HepG2 (cell line): ENCODE data around the gene SMLR1. TPM values are rescaled to one million over a fixed set of nuclear protein-coding genes. Genes with fewer than 3 reads are reported as not detected.

Experiments used
- ARNT2 ChIP-seq: sonication (generic); formaldehyde crosslinking; IDR thresholded peaks from 2 replicates; pipeline ENCODE4 v1.8.0; 2022; ENCODE audit warnings: mild to moderate bottlenecking, low read depth, missing genetic modification reagents, moderate library complexity
- EHMT2 ChIP-seq: fragments of 200-600 bp; sonication (generic); IDR thresholded peaks from 2 replicates; pipeline ENCODE4 v1.7.0; 2017; ENCODE audit warnings: antibody characterized with exemption, low read depth, low read length, borderline replicate concordance
- ETV5 ChIP-seq: IDR thresholded peaks from 2 replicates; pipeline ENCODE4 v1.6.1; 2018; ENCODE audit warnings: missing biosample characterization, missing genetic modification reagents, inconsistent platforms, borderline replicate concordance
- ETV6 ChIP-seq: sonication (generic); formaldehyde crosslinking; conservative IDR thresholded peaks from 2 replicates; pipeline ENCODE4 v1.4.0; 2020; ENCODE audit warnings: missing genetic modification reagents
- FOXP1 ChIP-seq, 2 experiments: fragments of 450-650 bp in 1 of 2; IDR thresholded peaks; 2 replicates each; pipeline ENCODE4 v1.6.1; 2017 to 2018; ENCODE audit warnings: antibody characterized with exemption in 1 of 2
- GATAD2A ChIP-seq: IDR thresholded peaks from 2 replicates; pipeline ENCODE4 v1.6.1; 2016
- IRF9 ChIP-seq: sonication (generic); formaldehyde crosslinking; IDR thresholded peaks from 2 replicates; pipeline ENCODE4 v1.8.0; 2022; ENCODE audit warnings: missing genetic modification reagents, mild to moderate bottlenecking, borderline replicate concordance
- KMT2B ChIP-seq: IDR thresholded peaks from 2 replicates; pipeline ENCODE4 v1.6.1; 2016; ENCODE audit warnings: missing genetic modification reagents, missing compliant biosample characterization
- MAX ChIP-seq: IDR thresholded peaks from 2 replicates; pipeline ENCODE4 v1.6.1; 2012; ENCODE audit warnings: inconsistent platforms
- MED1 ChIP-seq: sonication (generic); formaldehyde crosslinking; IDR thresholded peaks from 2 replicates; pipeline ENCODE4 v1.4.0; 2020; ENCODE audit warnings: missing genetic modification reagents
- MED8 ChIP-seq: sonication (generic); formaldehyde crosslinking; IDR thresholded peaks from 2 replicates; pipeline ENCODE4 v1.8.1; 2023; ENCODE audit warnings: mild to moderate bottlenecking, missing genetic modification reagents; ENCODE audit not compliant: insufficient replicate concordance
- NR2C2 ChIP-seq: sonication (generic); formaldehyde crosslinking; IDR thresholded peaks from 2 replicates; pipeline ENCODE4 v1.4.0; 2020; ENCODE audit warnings: missing genetic modification reagents, mild to moderate bottlenecking, moderate library complexity, borderline replicate concordance
- NR2F2 ChIP-seq: IDR thresholded peaks from 2 replicates; pipeline ENCODE4 v1.6.1; 2012; ENCODE audit warnings: low read depth, inconsistent platforms, borderline replicate concordance
- PHF5A ChIP-seq: IDR thresholded peaks from one replicate; pipeline ENCODE4 v1.6.1; 2018; ENCODE audit warnings: low read depth, missing genetic modification reagents; ENCODE audit not compliant: unreplicated experiment
- POGZ ChIP-seq: sonication (generic); formaldehyde crosslinking; IDR thresholded peaks from 2 replicates; pipeline ENCODE4 v1.4.0; 2020; ENCODE audit warnings: mild to moderate bottlenecking, missing genetic modification reagents
- PRMT3 ChIP-seq: sonication (generic); formaldehyde crosslinking; IDR thresholded peaks from 2 replicates; pipeline ENCODE4 v1.8.1; 2022; ENCODE audit warnings: low read depth, mild to moderate bottlenecking, moderate library complexity, missing genetic modification reagents, borderline replicate concordance
- RBFOX2 ChIP-seq: fragments of 200-400 bp; formaldehyde crosslinking; IDR thresholded peaks from 2 replicates; pipeline ENCODE4 v1.6.1; 2017; ENCODE audit warnings: low read depth, mild to moderate bottlenecking, low read length
- ZFP36L1 ChIP-seq: sonication (generic); formaldehyde crosslinking; IDR thresholded peaks from 2 replicates; pipeline ENCODE4 v1.8.0; 2022; ENCODE audit warnings: mild to moderate bottlenecking, missing genetic modification reagents, moderate library complexity
- ZNF20 ChIP-seq: sonication (generic); formaldehyde crosslinking; IDR thresholded peaks from 2 replicates; pipeline ENCODE4 v1.4.0; 2020; ENCODE audit warnings: mild to moderate bottlenecking, moderate library complexity, missing genetic modification reagents
- ZNF614 ChIP-seq: IDR thresholded peaks from 2 replicates; pipeline ENCODE4 v1.6.1; 2018; ENCODE audit warnings: missing biosample characterization, missing genetic modification reagents, inconsistent platforms, borderline replicate concordance
- polyA plus RNA-seq, 8 experiments: library from polyadenylated mRNA; depleted of rRNA in 3 of 8; stranded (reverse) in 7 of 8; unstranded in 1 of 8; fragments of >200 nt; fragmentation: Illumina TruSeq in 4 of 8; extraction: Trizol in 4 of 8; gene quantifications; 2 replicates each; pipeline versions ENCODE4 v1.2.1 to v1.2.3, GENCODE V29; 2011 to 2016; ENCODE audit warnings: low read depth in 4 of 8, missing spikeins in 1 of 8, mixed read lengths in 1 of 8; ENCODE audit not compliant: insufficient read depth in 1 of 8
- total RNA-seq, 5 experiments: library from RNA; depleted of rRNA; stranded (reverse); fragments of >200 nt; fragmentation: Illumina TruSeq; extraction: Trizol; gene quantifications; 2 replicates each; pipeline ENCODE4 v1.2.3, GENCODE V29; 2016; ENCODE audit warnings: low read depth in 1 of 5
- TF ChIP-seq, protein P1 (sequence below): IDR thresholded peaks from 2 replicates; pipeline ENCODE4 v1.6.1; 2016; ENCODE audit warnings: mild to moderate bottlenecking, missing biosample characterization, missing genetic modification reagents
- TF ChIP-seq, protein P2 (sequence below): sonication (generic); formaldehyde crosslinking; IDR thresholded peaks from 2 replicates; pipeline ENCODE4 v1.4.0; 2020; ENCODE audit warnings: mild to moderate bottlenecking, missing genetic modification reagents
- TF ChIP-seq, protein P3 (sequence below): sonication (generic); formaldehyde crosslinking; IDR thresholded peaks from 2 replicates; pipeline ENCODE4 v1.5.1; 2020; ENCODE audit warnings: mild to moderate bottlenecking, missing genetic modification reagents, moderate library complexity

SMLR1 gene
- total and polyA plus RNA-seq, 2 of the 13 experiments (the other 11 are each of a cell fraction or from before 2014, with no cell fraction given): 41.8 to 104 TPM

DNA sequence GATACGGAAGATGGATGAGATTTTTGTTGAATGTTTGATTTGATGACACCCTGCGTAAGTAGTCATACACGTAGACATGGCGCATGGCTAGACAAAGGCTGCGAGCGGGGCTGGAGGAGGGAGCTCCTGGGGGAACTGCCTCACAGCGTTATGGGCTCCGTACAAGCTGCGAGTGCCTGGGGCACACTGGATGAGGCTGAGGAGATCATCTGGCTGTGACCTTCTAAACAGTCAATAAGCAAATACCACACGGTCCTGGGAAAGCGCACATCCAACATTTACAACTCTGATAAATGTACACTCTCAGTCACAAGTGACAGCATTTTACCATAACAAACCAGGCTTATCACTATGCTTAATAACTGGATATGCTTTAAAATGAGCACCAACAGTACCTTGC lies 37.1 kb downstream of the SMLR1 start (continued):
- peak; percentile 37; the same call in 1 of the 2 replicates for TF ChIP-seq ETV5 (CRISPR knock-in tag)
- TF ChIP-seq, protein P1, sequence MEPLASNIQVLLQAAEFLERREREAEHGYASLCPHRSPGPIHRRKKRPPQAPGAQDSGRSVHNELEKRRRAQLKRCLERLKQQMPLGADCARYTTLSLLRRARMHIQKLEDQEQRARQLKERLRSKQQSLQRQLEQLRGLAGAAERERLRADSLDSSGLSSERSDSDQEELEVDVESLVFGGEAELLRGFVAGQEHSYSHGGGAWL (CRISPR knock-in tag): peak; percentile 51; the same call in 1 of the 2 replicates
- TF ChIP-seq KMT2B (CRISPR knock-in tag): peak; percentile 57; the same call in 1 of the 2 replicates
- TF ChIP-seq MAX: peak; percentile 51
- no peak for TF ChIP-seq ETV6 (CRISPR knock-in tag)
- TF ChIP-seq ARNT2: 0 out of 2 replicates have a peak, but pooled peaks have one; percentile 30
- TF ChIP-seq IRF9 (CRISPR knock-in tag): peak; percentile 61; the same call in 1 of the 2 replicates
- no peak for TF ChIP-seq PRMT3 (CRISPR knock-in tag)
- TF ChIP-seq ZNF20: no peak
- no peak for TF ChIP-seq EHMT2
- TF ChIP-seq POGZ (CRISPR knock-in tag): 0 out of 2 replicates have a peak, but pooled peaks have one; percentile 46
- TF ChIP-seq, protein P2, sequence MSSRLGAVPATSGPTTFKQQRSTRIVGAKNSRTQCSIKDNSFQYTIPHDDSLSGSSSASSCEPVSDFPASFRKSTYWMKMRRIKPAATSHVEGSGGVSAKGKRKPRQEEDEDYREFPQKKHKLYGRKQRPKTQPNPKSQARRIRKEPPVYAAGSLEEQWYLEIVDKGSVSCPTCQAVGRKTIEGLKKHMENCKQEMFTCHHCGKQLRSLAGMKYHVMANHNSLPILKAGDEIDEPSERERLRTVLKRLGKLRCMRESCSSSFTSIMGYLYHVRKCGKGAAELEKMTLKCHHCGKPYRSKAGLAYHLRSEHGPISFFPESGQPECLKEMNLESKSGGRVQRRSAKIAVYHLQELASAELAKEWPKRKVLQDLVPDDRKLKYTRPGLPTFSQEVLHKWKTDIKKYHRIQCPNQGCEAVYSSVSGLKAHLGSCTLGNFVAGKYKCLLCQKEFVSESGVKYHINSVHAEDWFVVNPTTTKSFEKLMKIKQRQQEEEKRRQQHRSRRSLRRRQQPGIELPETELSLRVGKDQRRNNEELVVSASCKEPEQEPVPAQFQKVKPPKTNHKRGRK (CRISPR knock-in tag): no peak
- TF ChIP-seq ZNF614 (CRISPR knock-in tag): peak; percentile 68; the same call in 1 of the 2 replicates
- TF ChIP-seq GATAD2A (CRISPR knock-in tag): peak; percentile 91
- TF ChIP-seq NR2C2 (CRISPR knock-in tag): peak; percentile 31; the same call in 1 of the 2 replicates
- no peak for TF ChIP-seq FOXP1 (IDR thresholded peaks at IDR 0.05)
- peak; percentile 90 for TF ChIP-seq FOXP1 (CRISPR knock-in tag; IDR thresholded peaks at IDR 0.05)
- TF ChIP-seq NR2F2: peak; percentile 68
- TF ChIP-seq PHF5A (CRISPR knock-in tag): peak; percentile 48
- no peak for TF ChIP-seq RBFOX2
- TF ChIP-seq MED1: peak; percentile 74
- TF ChIP-seq ZFP36L1 (CRISPR knock-in tag): no peak
- TF ChIP-seq MED8 (CRISPR knock-in tag): no peak
- TF ChIP-seq, protein P3, sequence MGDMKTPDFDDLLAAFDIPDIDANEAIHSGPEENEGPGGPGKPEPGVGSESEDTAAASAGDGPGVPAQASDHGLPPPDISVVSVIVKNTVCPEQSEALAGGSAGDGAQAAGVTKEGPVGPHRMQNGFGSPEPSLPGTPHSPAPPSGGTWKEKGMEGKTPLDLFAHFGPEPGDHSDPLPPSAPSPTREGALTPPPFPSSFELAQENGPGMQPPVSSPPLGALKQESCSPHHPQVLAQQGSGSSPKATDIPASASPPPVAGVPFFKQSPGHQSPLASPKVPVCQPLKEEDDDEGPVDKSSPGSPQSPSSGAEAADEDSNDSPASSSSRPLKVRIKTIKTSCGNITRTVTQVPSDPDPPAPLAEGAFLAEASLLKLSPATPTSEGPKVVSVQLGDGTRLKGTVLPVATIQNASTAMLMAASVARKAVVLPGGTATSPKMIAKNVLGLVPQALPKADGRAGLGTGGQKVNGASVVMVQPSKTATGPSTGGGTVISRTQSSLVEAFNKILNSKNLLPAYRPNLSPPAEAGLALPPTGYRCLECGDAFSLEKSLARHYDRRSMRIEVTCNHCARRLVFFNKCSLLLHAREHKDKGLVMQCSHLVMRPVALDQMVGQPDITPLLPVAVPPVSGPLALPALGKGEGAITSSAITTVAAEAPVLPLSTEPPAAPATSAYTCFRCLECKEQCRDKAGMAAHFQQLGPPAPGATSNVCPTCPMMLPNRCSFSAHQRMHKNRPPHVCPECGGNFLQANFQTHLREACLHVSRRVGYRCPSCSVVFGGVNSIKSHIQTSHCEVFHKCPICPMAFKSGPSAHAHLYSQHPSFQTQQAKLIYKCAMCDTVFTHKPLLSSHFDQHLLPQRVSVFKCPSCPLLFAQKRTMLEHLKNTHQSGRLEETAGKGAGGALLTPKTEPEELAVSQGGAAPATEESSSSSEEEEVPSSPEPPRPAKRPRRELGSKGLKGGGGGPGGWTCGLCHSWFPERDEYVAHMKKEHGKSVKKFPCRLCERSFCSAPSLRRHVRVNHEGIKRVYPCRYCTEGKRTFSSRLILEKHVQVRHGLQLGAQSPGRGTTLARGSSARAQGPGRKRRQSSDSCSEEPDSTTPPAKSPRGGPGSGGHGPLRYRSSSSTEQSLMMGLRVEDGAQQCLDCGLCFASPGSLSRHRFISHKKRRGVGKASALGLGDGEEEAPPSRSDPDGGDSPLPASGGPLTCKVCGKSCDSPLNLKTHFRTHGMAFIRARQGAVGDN: peak; percentile 82
